Neural crest cell (in vitro differentiated cells): ENCODE data around the gene NKAIN2. TPM values are rescaled to one million over a fixed set of nuclear protein-coding genes. Genes with fewer than 3 reads are reported as not detected.

Experiments
- DNase-seq: peaks from one replicate; pipeline ENCODE4 v3.0.0; 2021; ENCODE audit warnings: low read depth, mixed read lengths, low spot score
- H3K27ac Mint-ChIP-seq: one replicate; pipeline ENCODE4 v1.8.0; 2021; ENCODE audit warnings: mild to moderate bottlenecking, mixed read lengths; ENCODE audit not compliant: unreplicated experiment
- H3K27me3 Mint-ChIP-seq: 2 replicates; pipeline ENCODE4 v1.8.0; 2021; ENCODE audit warnings: low read depth, mild to moderate bottlenecking, mixed read lengths
- H3K36me3 Mint-ChIP-seq: 2 replicates; pipeline ENCODE4 v1.8.0; 2021; ENCODE audit warnings: low read depth, mild to moderate bottlenecking, mixed read lengths
- H3K4me1 Mint-ChIP-seq: 2 replicates; pipeline ENCODE4 v1.8.0; 2021; ENCODE audit warnings: mixed read lengths
- H3K4me3 Mint-ChIP-seq: one replicate; pipeline ENCODE4 v1.8.0; 2021; ENCODE audit warnings: mild to moderate bottlenecking, mixed read lengths
- H3K9me3 Mint-ChIP-seq: 2 replicates; pipeline ENCODE4 v1.8.0; 2021; ENCODE audit warnings: mixed read lengths
- total RNA-seq: library from RNA; stranded (reverse); gene quantifications from 2 replicates; pipeline ENCODE4 v1.2.1, GENCODE V29; 2021
- TF ChIP-seq, protein P1 (sequence below): fragments of 200-600 bp; sonication (generic); conservative IDR thresholded peaks from 2 replicates; pipeline ENCODE4 v1.5.0; 2021; ENCODE audit warnings: antibody characterized with exemption, mild to moderate bottlenecking

The NKAIN2 gene
- total RNA-seq, 1 donor from 2014 or later: 1.1 TPM

DNA sequence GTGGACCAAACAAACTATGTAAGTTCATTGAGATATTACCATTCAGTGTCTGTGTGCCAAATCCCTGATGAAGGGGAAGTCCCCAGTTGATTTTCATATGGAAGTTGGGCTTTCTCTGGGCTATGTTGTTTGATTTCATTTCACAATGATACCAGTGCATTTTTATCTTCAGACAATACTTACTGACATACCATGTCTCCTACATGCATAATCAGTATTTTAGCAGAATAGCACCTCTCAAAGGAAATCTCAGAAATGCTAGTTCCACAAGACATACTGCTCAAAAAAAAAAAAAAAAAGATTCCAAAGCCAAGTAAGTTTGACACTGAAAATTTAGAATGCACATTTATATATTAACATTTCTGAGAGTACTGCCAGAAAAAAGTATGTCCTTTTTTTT, 989.7 kb downstream of the NKAIN2 start:
- H3K27ac Mint-ChIP-seq: no peak overlapping the region

DNA sequence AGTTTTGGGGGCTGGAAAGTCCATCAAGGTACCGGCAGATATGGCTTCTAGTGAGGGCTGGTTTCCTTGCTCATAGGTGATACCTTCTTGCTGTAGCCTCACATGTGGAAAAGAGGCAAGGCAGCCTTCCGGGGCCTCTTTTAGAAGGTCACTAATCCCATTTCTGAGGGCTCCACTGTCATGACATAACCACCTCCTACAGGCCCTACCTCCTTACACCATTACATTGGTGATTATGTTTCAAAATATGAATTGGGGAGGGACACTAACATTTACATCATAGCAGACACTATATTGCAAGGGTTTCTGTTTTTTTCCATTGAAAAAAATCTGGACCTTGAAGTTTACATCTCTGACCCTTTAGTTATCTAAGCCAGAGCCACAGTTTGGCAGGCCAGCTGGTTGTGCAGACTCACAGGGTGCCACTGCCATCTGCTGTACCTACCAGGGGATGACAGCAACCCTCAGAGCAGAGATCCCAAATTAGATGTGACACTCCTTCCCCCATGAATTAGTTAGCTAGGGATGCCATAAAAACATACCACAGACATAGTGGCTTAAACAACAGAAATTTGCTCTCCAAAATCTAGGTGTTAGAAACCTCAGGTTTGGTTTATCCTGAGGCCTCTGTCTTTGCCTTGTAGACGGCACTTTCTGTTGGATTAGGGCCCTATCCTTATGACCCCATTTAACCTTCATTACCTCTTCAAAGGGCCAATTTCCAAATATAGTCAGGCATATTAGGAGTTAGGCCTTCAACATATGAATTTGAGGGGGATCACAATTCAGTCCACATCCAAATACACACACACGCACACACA, 992.2 kb downstream of the NKAIN2 start:
- Mint-ChIP-seq H3K4me3 (no peak overlapping the region), H3K9me3 (no peaks in the 10 kb centered on the region)

More for the DNA sequence above, 989.7 kb downstream of the NKAIN2 start:
- no peak overlapping the region for H3K4me3 Mint-ChIP-seq
- no peak for DNase-seq
- TF ChIP-seq, protein P1, sequence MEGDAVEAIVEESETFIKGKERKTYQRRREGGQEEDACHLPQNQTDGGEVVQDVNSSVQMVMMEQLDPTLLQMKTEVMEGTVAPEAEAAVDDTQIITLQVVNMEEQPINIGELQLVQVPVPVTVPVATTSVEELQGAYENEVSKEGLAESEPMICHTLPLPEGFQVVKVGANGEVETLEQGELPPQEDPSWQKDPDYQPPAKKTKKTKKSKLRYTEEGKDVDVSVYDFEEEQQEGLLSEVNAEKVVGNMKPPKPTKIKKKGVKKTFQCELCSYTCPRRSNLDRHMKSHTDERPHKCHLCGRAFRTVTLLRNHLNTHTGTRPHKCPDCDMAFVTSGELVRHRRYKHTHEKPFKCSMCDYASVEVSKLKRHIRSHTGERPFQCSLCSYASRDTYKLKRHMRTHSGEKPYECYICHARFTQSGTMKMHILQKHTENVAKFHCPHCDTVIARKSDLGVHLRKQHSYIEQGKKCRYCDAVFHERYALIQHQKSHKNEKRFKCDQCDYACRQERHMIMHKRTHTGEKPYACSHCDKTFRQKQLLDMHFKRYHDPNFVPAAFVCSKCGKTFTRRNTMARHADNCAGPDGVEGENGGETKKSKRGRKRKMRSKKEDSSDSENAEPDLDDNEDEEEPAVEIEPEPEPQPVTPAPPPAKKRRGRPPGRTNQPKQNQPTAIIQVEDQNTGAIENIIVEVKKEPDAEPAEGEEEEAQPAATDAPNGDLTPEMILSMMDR: no peak
- no peaks in the 10 kb centered on the region for H3K27me3 Mint-ChIP-seq
- peaks cover 9% of the 10 kb centered on the region for H3K4me1 Mint-ChIP-seq
- no peaks in the 10 kb centered on the region for H3K36me3 Mint-ChIP-seq
- no peaks in the 10 kb centered on the region for H3K9me3 Mint-ChIP-seq

DNA sequence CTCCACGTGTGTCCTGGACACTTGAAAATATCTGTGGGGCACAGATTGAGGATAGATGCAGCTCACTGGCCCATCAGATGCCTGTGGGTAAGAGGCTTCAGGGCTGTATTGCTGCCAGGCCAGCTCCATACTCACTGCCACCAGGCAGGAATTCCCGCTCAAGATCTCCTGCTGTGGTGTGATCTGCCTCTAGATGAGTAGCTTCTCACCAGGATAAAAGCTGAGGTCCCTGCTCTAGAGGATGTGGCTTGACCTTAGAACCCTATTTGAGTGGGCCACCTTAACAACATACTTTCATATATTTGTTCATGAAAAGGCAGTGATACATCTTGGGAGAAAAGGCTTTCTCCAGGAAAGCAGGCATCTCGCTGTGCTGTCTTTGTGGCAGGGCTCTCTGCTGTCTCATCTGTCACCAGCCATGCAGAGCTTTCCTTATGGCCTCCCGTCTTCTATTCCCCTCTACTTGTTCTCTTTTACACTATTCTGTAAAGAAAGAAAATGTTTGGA, 992.9 kb downstream of the NKAIN2 start:
- H3K36me3 Mint-ChIP-seq: no peaks in the 10 kb centered on the region
- no peak overlapping the region for H3K4me3 Mint-ChIP-seq
- DNase-seq: no peak
- H3K4me1 Mint-ChIP-seq: peaks cover 7% of the 10 kb centered on the region
- no peak overlapping the region for H3K27ac Mint-ChIP-seq
- H3K9me3 Mint-ChIP-seq: no peaks in the 10 kb centered on the region
- TF ChIP-seq, protein P1: no peak
- no peaks in the 10 kb centered on the region for H3K27me3 Mint-ChIP-seq

More for the DNA sequence above, 992.2 kb downstream of the NKAIN2 start:
- peak; percentile 22 for DNase-seq
- TF ChIP-seq, protein P1: peak; percentile 71
- Mint-ChIP-seq H3K27me3 (no peaks in the 10 kb centered on the region), H3K27ac (no peak overlapping the region), H3K36me3 (no peaks in the 10 kb centered on the region), H3K4me1 (peaks cover 11% of the 10 kb centered on the region)

DNA sequence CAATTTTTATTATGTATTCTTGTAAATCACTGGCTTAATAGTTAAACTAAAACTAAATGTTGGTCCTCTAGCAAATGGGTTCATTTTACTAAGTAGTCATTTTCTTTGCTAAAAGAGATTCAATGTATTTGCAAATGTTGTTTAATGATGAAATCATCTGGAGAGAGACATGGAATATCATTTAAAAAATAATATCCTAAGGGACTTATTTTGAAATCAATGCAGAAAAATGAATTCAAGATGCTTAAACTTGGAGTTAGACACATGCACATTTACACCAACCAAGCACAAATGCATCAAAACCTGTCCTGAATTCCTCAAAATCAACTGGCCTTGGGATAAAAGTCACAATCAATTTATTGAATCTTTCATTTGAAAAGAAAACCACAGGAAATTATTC, 993.6 kb downstream of the NKAIN2 start:
- no peaks in the 10 kb centered on the region for H3K9me3 Mint-ChIP-seq
- H3K27me3 Mint-ChIP-seq: no peaks in the 10 kb centered on the region
- H3K27ac Mint-ChIP-seq: no peak overlapping the region
- no peak overlapping the region for H3K4me3 Mint-ChIP-seq
- H3K4me1 Mint-ChIP-seq: peaks cover 7% of the 10 kb centered on the region
- no peak for DNase-seq
- no peaks in the 10 kb centered on the region for H3K36me3 Mint-ChIP-seq
- TF ChIP-seq, protein P1: no peak

DNA sequence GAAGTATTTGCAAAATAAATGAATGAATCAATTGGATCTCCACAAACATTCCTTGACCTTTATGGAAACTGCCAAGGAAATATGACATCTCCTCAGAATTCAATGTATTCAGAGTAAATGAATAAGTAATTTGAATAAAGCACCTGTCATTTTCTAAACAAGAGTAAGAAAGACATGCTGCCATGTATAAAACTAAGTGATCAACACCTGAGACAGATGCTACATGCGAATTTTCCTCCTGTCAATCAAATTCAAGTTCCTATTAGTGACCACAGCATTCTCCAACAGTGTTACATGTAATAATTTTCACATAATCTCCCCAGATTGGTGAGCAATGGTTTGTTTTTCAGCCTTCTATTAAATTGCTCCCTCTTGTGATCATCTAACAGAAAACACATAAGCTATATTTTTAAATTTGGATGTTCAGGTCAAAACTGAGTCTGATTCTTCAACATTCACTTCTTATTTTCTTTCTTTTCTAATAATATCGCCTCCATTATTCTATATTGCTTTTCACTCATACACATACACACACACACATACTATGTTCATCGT, 995.4 kb downstream of the NKAIN2 start:
- H3K4me3 Mint-ChIP-seq: no peak overlapping the region
- H3K4me1 Mint-ChIP-seq: peaks cover 7% of the 10 kb centered on the region
- no peak for DNase-seq
- H3K9me3 Mint-ChIP-seq: no peaks in the 10 kb centered on the region
- H3K27me3 Mint-ChIP-seq: no peaks in the 10 kb centered on the region
- no peak overlapping the region for H3K27ac Mint-ChIP-seq
- TF ChIP-seq, protein P1: peak; percentile 47
- no peaks in the 10 kb centered on the region for H3K36me3 Mint-ChIP-seq
